Fibroblast of skin of abdomen (primary cell): ENCODE data around the gene CDH22.

ENCODE experiments used
- DNase-seq: peaks from one replicate; pipeline ENCODE4 v3.0.0-alpha.2; 2013

CDH22 gene

DNA sequence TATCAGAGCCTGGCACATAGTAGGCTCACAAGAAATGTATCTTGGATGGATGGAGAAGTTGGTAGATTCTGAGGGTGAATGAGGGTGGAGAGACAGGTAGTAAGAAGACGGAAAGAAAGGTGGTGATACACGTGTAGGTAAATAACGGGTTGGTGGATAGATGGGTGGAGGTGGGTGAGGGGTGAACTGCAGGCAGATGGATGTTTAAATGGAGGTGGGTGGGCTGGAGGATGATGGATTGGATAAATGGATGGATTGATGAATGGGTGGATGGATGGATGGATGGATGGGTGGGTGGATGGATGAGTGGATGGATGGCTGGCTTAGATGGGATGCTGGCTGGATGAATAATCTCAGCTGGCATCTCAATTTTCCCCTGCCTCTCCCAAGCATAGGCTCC lies 9.9 kb downstream of the CDH22 start:
- no peak for DNase-seq

DNA sequence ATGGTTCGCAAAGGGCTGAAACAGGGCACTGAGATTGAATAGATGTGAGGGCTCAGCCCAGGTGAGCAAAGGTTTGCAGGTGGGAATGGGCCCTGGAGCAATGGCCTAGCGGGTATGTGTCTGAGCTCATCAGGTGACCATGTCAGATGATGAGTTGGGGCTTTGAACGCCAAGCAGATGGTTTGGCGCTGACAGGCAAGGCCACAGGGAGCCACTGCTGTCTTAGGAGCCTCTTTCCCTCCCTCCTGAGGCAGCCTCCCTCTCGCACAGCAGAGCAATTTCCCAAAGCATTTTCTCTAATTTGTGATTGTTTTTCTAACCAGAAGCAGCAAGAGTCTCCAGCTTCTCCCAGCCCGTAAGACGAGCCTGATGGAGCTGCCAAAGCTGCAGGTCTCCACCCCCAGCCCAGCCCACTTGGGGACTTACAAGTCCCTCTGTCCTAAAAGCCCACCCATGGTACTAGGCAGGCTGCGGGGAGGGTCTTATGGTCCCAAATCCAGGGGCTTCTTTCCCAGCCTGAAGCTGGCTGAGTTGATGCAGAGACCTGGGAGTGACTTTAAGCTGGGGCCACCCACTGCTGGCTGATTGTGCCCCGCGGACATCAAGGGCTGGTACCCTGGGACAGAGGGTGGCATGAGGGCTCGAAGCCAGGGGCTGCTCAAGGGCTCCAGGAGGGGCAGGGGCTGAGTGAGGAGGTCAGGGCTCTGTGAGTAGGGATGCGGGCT lies 11.6 kb downstream of the CDH22 start:
- no peak for DNase-seq

- peak; percentile 48 for DNase-seq
These were observed 15.2 kb downstream of the CDH22 start for GRCh38 chr20:46293084-46293483.

GRCh38 chr20:46291401-46291800 lies 16.9 kb downstream of the CDH22 start:
- no peak for DNase-seq

DNA sequence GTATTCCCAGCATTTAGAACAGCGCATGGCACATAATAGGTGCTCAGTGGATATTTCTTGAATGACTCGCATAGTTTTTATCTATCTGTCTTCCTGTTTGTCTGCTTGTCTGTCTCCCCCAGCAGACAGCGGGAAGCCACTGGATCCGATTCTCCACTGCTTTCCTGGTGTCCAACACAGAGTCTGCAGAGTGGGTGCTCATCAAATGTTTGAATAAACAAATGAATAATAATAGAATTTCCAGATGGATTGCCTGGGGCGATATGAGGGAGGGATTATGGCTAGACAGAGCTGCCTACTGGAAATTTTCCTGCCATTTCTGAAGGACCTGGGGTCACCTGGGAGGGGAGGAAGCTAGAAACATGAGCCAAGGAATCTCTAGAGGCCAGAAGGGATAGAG lies 18.9 kb downstream of the CDH22 start:
- DNase-seq: no peak

DNA sequence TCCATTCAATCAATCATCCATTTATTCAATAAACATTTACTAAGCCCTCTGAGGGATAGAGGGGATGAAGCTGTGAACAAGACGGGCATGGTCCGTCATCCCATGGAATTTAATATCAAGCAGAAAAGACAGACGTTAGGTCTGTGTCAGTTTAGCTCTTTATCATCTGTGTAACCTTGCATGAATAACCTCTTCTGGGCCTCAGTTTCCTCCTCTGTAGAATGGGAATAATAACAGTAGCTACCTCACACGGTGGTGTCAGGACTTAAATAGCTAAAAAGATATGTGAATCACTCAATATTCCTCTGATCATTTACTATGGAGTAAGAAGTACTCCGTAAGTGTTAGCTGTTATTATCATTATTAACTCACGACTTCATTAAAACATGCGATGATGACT lies 21.3 kb downstream of the CDH22 start:
- DNase-seq: no peak

GRCh38 chr20:46286382-46286781 lies 21.9 kb downstream of the CDH22 start:
- no peak for DNase-seq

- no peak for DNase-seq
These were observed 22.6 kb downstream of the CDH22 start for GRCh38 chr20:46285740-46286139.

GRCh38 chr20:46285072-46285471 lies 23.2 kb downstream of the CDH22 start:
- no peak for DNase-seq

GRCh38 chr20:46284040-46284427 lies 24.3 kb downstream of the CDH22 start:
- DNase-seq: no peak

- DNase-seq: no peak
These were observed 24.8 kb downstream of the CDH22 start for GRCh38 chr20:46283426-46284039.

DNA sequence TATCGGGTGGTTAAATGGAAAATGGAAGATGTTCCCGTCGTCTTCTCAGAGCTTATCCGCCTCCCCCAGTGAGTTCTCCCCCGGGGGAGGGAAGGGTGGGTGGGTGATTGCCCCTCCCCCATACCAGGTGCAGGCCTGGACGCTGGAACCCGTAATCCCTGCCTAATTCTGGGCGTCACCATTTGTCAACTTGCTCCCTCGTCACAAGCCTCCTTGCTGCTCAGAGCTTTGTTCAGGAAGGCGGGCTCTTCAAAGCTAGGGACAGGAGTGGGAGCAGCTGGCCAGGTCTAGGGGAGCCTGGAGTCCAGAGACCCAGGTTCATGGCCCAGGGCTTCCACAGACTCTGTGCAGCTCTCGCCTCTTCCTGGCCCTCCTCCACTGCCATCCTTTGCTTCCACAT lies 25.6 kb downstream of the CDH22 start:
- DNase-seq: no peak

GRCh38 chr20:46279103-46279502 lies 29.2 kb downstream of the CDH22 start:
- DNase-seq: no peak

GRCh38 chr20:46277602-46278001 lies 30.7 kb downstream of the CDH22 start:
- DNase-seq: no peak

- no peak for DNase-seq
These were observed 31.8 kb downstream of the CDH22 start for GRCh38 chr20:46276531-46276930.

DNA sequence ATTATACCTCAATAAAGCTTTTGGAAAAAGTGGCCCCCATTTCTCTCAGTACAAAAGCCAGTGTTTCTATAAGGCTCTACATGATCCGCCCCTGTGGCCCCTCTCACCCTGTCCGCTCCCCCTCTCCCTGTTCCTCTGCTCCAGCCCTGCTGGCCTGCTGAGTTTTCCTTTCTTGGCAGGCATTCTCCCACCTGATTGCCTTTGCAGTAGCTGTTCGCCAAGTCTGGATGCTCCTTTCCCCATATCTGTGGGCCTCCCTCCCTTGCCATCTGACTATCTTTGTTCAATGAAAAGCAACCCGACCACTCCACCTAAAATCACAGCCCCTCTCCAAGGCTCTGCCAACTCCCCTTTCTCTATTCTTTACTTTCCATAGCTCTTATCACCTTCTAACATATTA lies 33.2 kb downstream of the CDH22 start:
- no peak for DNase-seq

GRCh38 chr20:46273717-46274116 lies 34.6 kb downstream of the CDH22 start:
- no peak for DNase-seq

DNA sequence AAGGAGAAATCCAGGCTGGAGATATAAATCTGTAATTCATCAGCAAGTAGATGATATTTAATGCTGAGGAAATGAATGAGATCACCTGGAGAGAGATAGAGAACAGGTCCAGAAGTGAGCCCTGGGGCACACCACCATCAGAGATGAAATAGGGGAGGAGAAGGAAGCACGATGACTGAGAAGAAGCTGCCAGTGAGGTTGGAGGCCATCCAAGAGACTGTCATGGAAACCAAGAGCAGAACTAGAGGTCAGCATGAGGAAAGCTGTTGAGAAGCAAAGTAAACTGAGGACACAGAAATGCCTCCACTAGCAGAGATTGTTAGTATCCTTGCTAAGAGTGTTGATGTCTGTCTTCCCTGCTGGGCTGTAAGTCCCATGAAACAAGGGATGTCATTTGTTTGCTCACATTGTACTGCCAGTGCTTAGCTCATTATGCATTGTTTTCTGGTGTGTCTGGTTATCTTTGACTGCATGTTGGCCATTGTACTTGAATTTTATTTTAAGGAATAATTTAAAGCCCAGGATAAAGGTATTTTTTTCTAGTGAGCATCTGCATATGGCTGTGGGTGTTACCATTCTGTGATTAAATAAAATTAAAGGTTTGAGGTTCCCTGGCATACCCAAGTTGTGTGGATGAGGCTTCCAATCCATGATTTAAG lies 35.8 kb downstream of the CDH22 start:
- DNase-seq: no peak

DNA sequence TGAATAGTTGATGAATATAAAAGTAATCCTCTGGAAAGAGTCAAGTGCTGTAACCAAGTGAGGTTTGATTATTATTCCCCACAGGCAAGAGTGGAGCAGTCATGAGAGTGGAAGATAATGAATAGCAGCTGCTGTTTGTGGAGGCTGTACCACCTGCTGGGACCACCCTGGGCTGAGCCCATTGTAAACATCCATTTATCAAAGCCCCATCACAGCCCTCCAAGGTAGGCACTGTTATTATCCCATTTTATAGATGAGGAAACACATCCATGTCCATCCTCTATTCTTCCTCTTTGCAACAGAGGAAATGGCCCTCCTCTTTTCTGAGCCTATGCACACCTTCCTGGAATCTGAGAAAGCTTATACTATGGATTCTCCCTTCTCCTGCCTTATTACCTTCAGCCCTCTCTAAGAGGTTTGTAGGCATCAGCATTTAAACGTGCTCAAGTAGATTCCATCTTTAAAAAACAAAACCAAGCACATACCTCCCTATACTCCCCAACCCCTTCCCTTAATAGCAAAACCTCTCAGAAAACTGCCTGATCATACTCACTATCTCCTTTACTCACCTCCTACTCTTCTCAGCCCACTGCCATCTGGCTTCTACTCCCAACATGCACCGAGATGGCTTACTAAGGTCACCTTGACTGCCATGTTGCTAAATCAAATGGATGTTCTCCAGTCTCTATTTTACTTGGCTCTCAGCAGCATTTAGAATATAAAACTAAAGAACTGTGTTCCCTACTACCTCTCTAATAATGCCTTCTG lies 37.1 kb downstream of the CDH22 start:
- DNase-seq: no peak

GRCh38 chr20:46269372-46269771 lies 38.9 kb downstream of the CDH22 start:
- DNase-seq: no peak

- DNase-seq: no peak
These were observed 39.6 kb downstream of the CDH22 start for GRCh38 chr20:46268662-46269061.

- DNase-seq: no peak
These were observed 40.1 kb downstream of the CDH22 start for GRCh38 chr20:46268131-46268614.
